Adrenal gland (tissue), 19 donors: ENCODE data around the gene NBPF26. TPM values are rescaled to one million over a fixed set of nuclear protein-coding genes. Genes with fewer than 3 reads are reported as not detected.
"Not testable (repeated sequence)": the region's sequence is repeated elsewhere in the genome, so short reads cannot be mapped to it uniquely, and the experiment has no call there.

Experiments
- DNase-seq, 7 donors: peaks; one replicate each; pipeline ENCODE4 v3.0.0-alpha.2; 2019 to 2020
- H3K27ac ChIP-seq, 5 donors: fragments of 200-600 bp; sonication (generic) in 4 of 5; 1 replicate in 3 of 5; 2 replicates in 2 of 5; pipeline versions ENCODE4 v1.5.1 to v1.8.0; 2016 to 2020; ENCODE audit warnings: mild to moderate bottlenecking in 1 of 5
- H3K27me3 ChIP-seq: fragments of 200-600 bp; 2 replicates; pipeline ENCODE4 v1.8.0; 2021
- H3K36me3 ChIP-seq, 2 donors: fragments of 200-600 bp; replicated peaks in 1 of 2; 1 replicate in 1 of 2; 2 replicates in 1 of 2; pipeline versions ENCODE4 v1.5.1 to v1.8.0; 2018 to 2022
- H3K4me1 ChIP-seq, 2 donors: fragments of 200-600 bp; replicated peaks in 1 of 2; 1 replicate in 1 of 2; 2 replicates in 1 of 2; pipeline versions ENCODE4 v1.5.1 to v1.8.0; 2018 to 2021
- H3K4me3 ChIP-seq, 4 donors: fragments of 200-600 bp; sonication (generic) in 3 of 4; one replicate each; pipeline ENCODE4 v1.5.1; 2016 to 2018
- H3K9me3 ChIP-seq, 3 donors: fragments of 200-600 bp; sonication (generic) in 1 of 3; replicated peaks in 1 of 3; 1 replicate in 2 of 3; 2 replicates in 1 of 3; pipeline versions ENCODE4 v1.5.1 to v1.8.0; 2016 to 2021
- WGBS, 4 donors: extraction: QIAGEN DNeasy Blood & Tissue Kit in 2 of 4; methylation state at CpG; one replicate each; pipeline versions ENCODE4 v1.1.5 to v1.1.7; 2013 to 2017; 5-methylcytosine and 5-hydroxymethylcytosine counted together
- intact Hi-C, 2 donors: fragments of 100-400 bp; cut with DNase I; formaldehyde crosslinking; loops; one replicate each; pipeline versions ENCODE4 v1.14.1 to v1.15.0; 2022 to 2023
- long read RNA-seq, 10 donors: library from polyadenylated mRNA in 3 of 10; unstranded in 2 of 10; stranded (forward) in 1 of 10; transcript quantifications; one replicate each; pipeline ENCODE4 v2.0.0 and lab custom pipeline, GENCODE V29; 2021 to 2026
- polyA plus RNA-seq, 3 donors: library from polyadenylated mRNA; stranded (reverse); fragments of 200-250 nt in 2 of 3; fragments of 350-450 nt in 1 of 3; fragmentation: Illumina TruSeq in 1 of 3; extraction: RNeasy Lipid Tissue Mini Kit (QIAGEN cat#74804) in 1 of 3; gene quantifications; one replicate each; pipeline ENCODE4 v1.2.3, GENCODE V29; 2013 to 2014
- total RNA-seq, 9 donors: library from RNA; depleted of rRNA in 4 of 9; stranded (reverse); fragments of >200 nt in 4 of 9; fragments of 120-200 nt in 1 of 9; fragmentation: NEBNext Ultra II Directional in 1 of 9; extraction: Animal tissue kit (Norgen Biotek cat#: 25700) in 1 of 9; gene quantifications; one replicate each; pipeline versions ENCODE4 v1.1.0 to v1.2.4, GENCODE V29; 2013 to 2023
- donor health status: healthy with polysubstance abuse.
- donor health status: Bipolar disorder and iron deficiency.
- donor health status: DM: yes; HTN: yes; CAD: no.
- donor health status: DM: no; HTN: no; CAD: no.
- donor health status: DM: no; HTN: no; CAD: no.
- donor health status: DM: yes; HTN: yes; CAD: no.

NBPF26 gene
- total RNA-seq (10 to 100 TPM in 5 of 9 donors, 1 to 10 TPM in 4; 6.8 to 31.4 (median 10.8) TPM), polyA plus RNA-seq (1 to 10 TPM; 1.9 to 8.9 (median 4.2) TPM)
- long read RNA-seq, donor 1, result 0 reads
- long read RNA-seq, donor 2, result 0 reads
- long read RNA-seq, donor 3, result 0 reads
- long read RNA-seq, donor 4, partial matches to known transcripts, result 1 of 1 reads
- long read RNA-seq, donor 4, other reads (novel, unspliced or antisense), result 0 of 1 reads
- long read RNA-seq, donor 5, partial matches to known transcripts, result 4 of 4 reads
- long read RNA-seq, donor 5, other reads (novel, unspliced or antisense), result 0 of 4 reads
- long read RNA-seq, donor 6, result 0 reads
- long read RNA-seq, donor 7, result 0 reads
- long read RNA-seq, donor 8, result 0 reads
- long read RNA-seq, donor 9, result 0 reads
- long read RNA-seq, donor 10, result 0 reads

DNA sequence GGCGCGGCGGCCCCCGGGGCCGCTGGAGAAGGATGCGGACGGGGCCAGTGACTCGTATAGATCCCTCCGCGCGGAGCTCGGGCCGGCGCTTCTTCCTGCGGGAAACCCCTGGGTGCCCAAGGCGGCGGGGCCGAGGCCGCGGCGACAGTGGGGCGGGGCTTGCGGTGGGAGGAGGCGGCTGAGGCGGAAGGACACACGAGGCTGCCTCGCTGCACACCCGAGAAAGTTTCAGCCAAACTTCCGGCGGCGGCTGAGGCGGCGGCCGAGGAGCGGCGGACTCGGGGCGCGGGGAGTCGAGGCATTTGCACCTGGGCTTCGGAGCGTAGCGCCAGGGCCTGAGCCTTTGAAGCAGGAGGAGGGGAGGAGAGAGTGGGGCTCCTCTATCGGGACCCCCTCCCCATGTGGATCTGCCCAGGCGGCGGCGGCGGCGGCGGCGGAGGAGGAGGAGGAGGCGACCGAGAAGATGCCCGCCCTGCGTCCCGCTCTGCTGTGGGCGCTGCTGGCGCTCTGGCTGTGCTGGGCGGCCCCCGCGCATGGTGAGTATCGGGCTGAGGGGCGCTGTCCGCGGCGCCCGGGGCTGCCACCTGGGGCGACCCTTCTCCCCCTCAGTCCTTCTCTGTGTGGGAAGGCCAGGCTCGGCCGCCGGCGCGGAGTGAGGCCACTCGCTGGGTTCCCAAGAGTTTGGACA is at the start of gene NBPF26:
NBPF26 (plus strand) TSS at position 231 of the 688 bp plus-strand sequence.
- WGBS, 4 donors, result 0% methylated on average over 39 to 50 of the region's 74 CpGs; no CpG with 5 or more reads in 2 of the 4 donors
- H3K4me3 ChIP-seq, result peak within 1 kb of the TSS in 1 of 4 donors; percentile 70
- peak in 5 of 7 donors; percentile 67 to 91 (median 81) for DNase-seq
- H3K9me3 ChIP-seq, intact Hi-C loops, H3K36me3 ChIP-seq, H3K27me3 ChIP-seq, H3K4me1 ChIP-seq: not testable (repeated sequence)
- peak within 1 kb of the TSS in 2 of 5 donors; percentile 60 to 73 for H3K27ac ChIP-seq

- H3K4me1 ChIP-seq, H3K27ac ChIP-seq, H3K4me3 ChIP-seq, DNase-seq, intact Hi-C loops, H3K9me3 ChIP-seq, H3K27me3 ChIP-seq, H3K36me3 ChIP-seq: not testable (repeated sequence)
- no CpG with 5 or more reads among the region's 2 CpGs for WGBS, 4 donors
These were observed 43.5 kb upstream of the NBPF26 start for GRCh38 chr1:120680106-120680819.

DNA sequence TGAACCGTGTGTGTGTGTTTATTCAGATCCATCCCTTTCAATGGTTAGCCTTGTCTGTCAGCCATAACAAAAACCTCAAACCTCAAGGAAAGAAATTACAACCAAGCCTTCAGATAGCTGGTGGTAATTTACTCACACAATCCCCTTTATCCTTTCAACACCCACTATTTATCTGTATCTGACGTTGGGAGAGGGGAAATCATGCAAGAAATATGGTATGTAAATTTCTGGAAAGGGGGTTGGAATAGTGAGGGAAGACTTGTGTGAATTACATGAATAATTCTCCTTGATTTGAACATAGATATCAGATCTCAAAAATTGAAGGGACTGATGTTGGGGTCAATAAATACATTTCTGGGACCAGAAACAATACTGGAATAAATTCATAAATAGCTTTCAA is 42.8 kb upstream of the NBPF26 start:
- H3K9me3 ChIP-seq, H3K36me3 ChIP-seq, H3K27ac ChIP-seq, DNase-seq, H3K4me1 ChIP-seq, H3K4me3 ChIP-seq, intact Hi-C loops, H3K27me3 ChIP-seq: not testable (repeated sequence)
- WGBS, 4 donors, result 44 to 51% methylated on average over 2 of the region's 2 CpGs; no CpG with 5 or more reads in 2 of the 4 donors

DNA sequence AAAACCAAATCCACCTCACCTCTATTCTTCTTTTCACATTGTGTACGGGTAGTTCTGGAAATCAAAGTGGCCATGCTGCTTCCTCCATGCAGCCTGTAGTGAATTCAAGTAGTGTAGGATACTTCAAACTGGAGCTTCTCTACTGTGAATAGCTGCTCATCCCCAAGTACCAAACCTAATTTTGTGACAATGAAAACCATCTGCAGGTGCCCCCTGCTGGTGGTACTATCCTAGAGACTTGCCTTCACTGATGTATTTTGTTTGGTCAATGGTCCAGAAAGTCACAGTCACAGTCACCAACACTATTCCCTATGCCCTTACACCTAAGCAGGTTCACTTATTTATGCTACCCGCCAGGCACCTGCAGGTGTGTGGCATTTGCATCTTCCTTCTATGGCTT is 39.3 kb upstream of the NBPF26 start:
- H3K27ac ChIP-seq, H3K9me3 ChIP-seq, H3K4me3 ChIP-seq, H3K36me3 ChIP-seq, intact Hi-C loops, DNase-seq, H3K4me1 ChIP-seq, H3K27me3 ChIP-seq: not testable (repeated sequence)
- 50 to 67% methylated on average over 1 of the region's 2 CpGs; no CpG with 5 or more reads in 2 of the 4 donors for WGBS, 4 donors

DNA sequence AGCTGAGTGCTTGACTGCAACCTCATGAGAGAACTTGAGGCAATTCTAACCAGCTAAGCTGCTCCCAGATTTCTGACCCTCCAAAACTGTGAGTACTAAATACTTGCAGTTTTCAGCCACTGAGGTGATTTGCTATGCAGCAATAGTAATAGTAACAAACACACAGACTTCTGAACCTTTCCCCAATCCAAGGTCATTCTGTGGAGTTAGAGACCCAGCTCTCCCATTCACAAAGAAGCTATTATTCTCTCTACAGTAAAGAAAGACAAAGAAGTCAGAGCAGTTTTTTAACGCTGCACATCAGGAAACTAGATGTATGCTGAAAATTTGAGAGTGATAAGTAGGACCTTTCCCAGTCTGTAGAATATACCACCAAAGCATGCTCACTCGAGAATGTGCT is 38.1 kb upstream of the NBPF26 start:
- H3K27ac ChIP-seq, H3K27me3 ChIP-seq, intact Hi-C loops, H3K4me1 ChIP-seq, H3K9me3 ChIP-seq, H3K4me3 ChIP-seq, H3K36me3 ChIP-seq, DNase-seq: not testable (repeated sequence)
- no CpG with 5 or more reads among the region's 2 CpGs for WGBS, 4 donors

DNA sequence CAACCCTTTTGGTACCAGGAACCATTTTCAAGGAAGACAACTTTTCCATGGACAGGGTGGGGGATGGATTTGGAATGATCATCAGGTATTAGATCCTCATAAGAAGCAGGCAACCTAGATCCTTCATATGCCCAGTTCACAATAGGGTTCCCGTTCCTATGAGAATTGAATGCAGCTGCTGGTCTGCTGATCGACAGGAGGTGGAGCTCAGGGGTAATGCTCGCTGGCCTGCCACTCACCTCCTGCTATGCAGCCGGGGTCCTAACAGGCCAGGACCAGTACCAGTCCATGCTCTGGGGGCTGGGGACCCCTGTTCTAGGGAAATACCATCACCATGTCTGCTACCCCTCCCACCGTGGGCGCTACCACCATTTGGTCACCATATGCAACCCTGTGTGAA is 36.5 kb upstream of the NBPF26 start:
- H3K36me3 ChIP-seq, H3K27me3 ChIP-seq, H3K27ac ChIP-seq, intact Hi-C loops, H3K4me1 ChIP-seq, DNase-seq, H3K9me3 ChIP-seq, H3K4me3 ChIP-seq: not testable (repeated sequence)
- no CpG with 5 or more reads among the region's 6 CpGs for WGBS, 4 donors

DNA sequence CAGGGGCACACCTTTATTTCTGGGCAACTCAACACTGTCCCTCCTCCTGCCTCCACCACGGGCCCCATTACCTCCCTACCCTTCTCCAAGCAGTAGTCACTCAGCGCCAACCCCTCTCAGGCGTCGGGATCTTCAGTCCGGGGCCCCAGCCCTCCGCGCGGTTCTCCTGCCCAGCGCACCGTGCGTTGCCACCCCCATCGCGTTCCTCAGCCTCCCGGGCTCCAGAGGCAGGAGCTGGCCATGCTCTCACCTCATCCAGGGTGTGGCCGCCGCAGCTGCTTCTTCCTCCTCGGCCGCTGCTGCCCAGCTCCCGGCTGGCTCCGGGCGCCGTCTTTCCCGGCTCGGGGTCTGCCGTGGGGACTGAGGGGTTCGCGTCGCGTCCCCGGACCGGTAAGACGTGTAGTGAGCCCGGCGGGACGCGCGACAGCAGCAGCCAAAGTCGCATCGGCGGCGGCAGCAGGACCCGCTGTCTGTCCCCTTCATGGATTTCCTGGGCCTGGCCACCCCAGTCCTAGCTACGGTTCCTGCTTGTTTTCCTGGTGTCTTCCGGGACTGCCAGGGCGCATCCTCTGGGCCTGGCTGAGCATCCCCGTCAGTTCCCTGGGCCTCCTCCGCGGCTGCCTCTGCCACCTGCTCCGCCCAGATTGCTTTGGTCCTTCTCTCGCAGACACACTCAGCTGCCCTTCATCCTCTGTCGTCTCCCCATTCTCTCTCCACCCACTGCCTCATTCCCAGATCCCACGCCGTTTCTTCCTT is 22.8 kb upstream of the NBPF26 start:
- H3K4me3 ChIP-seq, intact Hi-C loops, H3K36me3 ChIP-seq, H3K4me1 ChIP-seq, H3K27ac ChIP-seq, H3K9me3 ChIP-seq, H3K27me3 ChIP-seq, DNase-seq: not testable (repeated sequence)
- 0 to 7% methylated on average over 3 to 4 of the region's 53 CpGs; no CpG with 5 or more reads in 2 of the 4 donors for WGBS, 4 donors

GRCh38 chr1:120723358-120723714 is 409 bp upstream of the NBPF26 start:
- H3K36me3 ChIP-seq, H3K9me3 ChIP-seq, H3K4me1 ChIP-seq, intact Hi-C loops, H3K27me3 ChIP-seq, DNase-seq, H3K27ac ChIP-seq, H3K4me3 ChIP-seq: not testable (repeated sequence)
- WGBS, 4 donors, result 16 to 17% methylated on average over 4 to 5 of the region's 12 CpGs; no CpG with 5 or more reads in 2 of the 4 donors

GRCh38 chr1:120724507-120724906 is 762 bp downstream of the NBPF26 start:
- peak overlapping the region in 2 of 5 donors; percentile 60 to 73 for H3K27ac ChIP-seq
- H3K9me3 ChIP-seq, H3K27me3 ChIP-seq, H3K36me3 ChIP-seq, intact Hi-C loops, H3K4me1 ChIP-seq: not testable (repeated sequence)
- peak overlapping the region in 1 of 4 donors; percentile 70 for H3K4me3 ChIP-seq
- WGBS, 4 donors, result 0% methylated on average over 8 to 10 of the region's 28 CpGs; no CpG with 5 or more reads in 2 of the 4 donors
- peak in 4 of 7 donors; percentile 8 to 18 (median 15) for DNase-seq

GRCh38 chr1:120728811-120729210 is 5.1 kb downstream of the NBPF26 start:
- DNase-seq, H3K27me3 ChIP-seq, H3K4me1 ChIP-seq, H3K27ac ChIP-seq, H3K4me3 ChIP-seq, H3K9me3 ChIP-seq, H3K36me3 ChIP-seq, intact Hi-C loops: not testable (repeated sequence)
